ENCODE results near the gene GALNTL6.

GALNTL6 gene

GRCh38 chr4:171929477-171929876 is 116.3 kb downstream of the GALNTL6 start:
- DNase-seq = no peak
- no peak for TF ChIP-seq CTCF (IDR thresholded peaks at IDR 0.05; ENCODE audit: low read depth, low read length)
- no peaks in the 10 kb centered on the region for H3K27me3 ChIP-seq
- H3K9me3 ChIP-seq = no peaks in the 10 kb centered on the region
- H3K4me1 ChIP-seq = no peaks in the 10 kb centered on the region
- no peaks in the 10 kb centered on the region for H3K36me3 ChIP-seq
- H3K4me3 ChIP-seq (ENCODE audit: low read depth, low read length) = no peak overlapping the region

GRCh38 chr4:171929907-171930306 is 116.7 kb downstream of the GALNTL6 start:
- Histone ChIP-seq H3K4me1 (no peaks in the 10 kb centered on the region), H3K36me3 (no peaks in the 10 kb centered on the region), H3K9me3 (no peaks in the 10 kb centered on the region), H3K27me3 (no peaks in the 10 kb centered on the region), H3K4me3 (ENCODE audit: low read depth, low read length) (no peak overlapping the region)
- DNase-seq = no peak
- no peak for TF ChIP-seq CTCF (IDR thresholded peaks at IDR 0.05; ENCODE audit: low read depth, low read length)

GRCh38 chr4:171932238-171932637 is 119.0 kb downstream of the GALNTL6 start:
- H3K4me3 ChIP-seq (ENCODE audit: low read depth, low read length) = no peak overlapping the region
- no peak for TF ChIP-seq CTCF (IDR thresholded peaks at IDR 0.05; ENCODE audit: low read depth, low read length)
- no peaks in the 10 kb centered on the region for H3K27me3 ChIP-seq
- no peaks in the 10 kb centered on the region for H3K9me3 ChIP-seq
- DNase-seq = no peak
- H3K36me3 ChIP-seq = no peaks in the 10 kb centered on the region
- no peaks in the 10 kb centered on the region for H3K4me1 ChIP-seq

- no peak for DNase-seq
- TF ChIP-seq CTCF (IDR thresholded peaks at IDR 0.05; ENCODE audit: low read depth, low read length) = no peak
- no peaks in the 10 kb centered on the region for H3K27me3 ChIP-seq
- no peak overlapping the region for H3K4me3 ChIP-seq (ENCODE audit: low read depth, low read length)
- no peaks in the 10 kb centered on the region for H3K9me3 ChIP-seq
- H3K4me1 ChIP-seq = no peaks in the 10 kb centered on the region
- H3K36me3 ChIP-seq = no peaks in the 10 kb centered on the region
Measured at GRCh38 chr4:171940656-171941055, 127.5 kb downstream of the GALNTL6 start.

GRCh38 chr4:171947400-171947799 is 134.2 kb downstream of the GALNTL6 start:
- no peaks in the 10 kb centered on the region for H3K9me3 ChIP-seq
- TF ChIP-seq CTCF (IDR thresholded peaks at IDR 0.05; ENCODE audit: low read depth, low read length) = no peak
- no peak overlapping the region for H3K4me3 ChIP-seq (ENCODE audit: low read depth, low read length)
- DNase-seq = no peak
- no peaks in the 10 kb centered on the region for H3K36me3 ChIP-seq
- H3K27me3 ChIP-seq = no peaks in the 10 kb centered on the region
- no peaks in the 10 kb centered on the region for H3K4me1 ChIP-seq

GRCh38 chr4:171948038-171948437 is 134.8 kb downstream of the GALNTL6 start:
- DNase-seq = no peak
- Histone ChIP-seq H3K9me3 (no peaks in the 10 kb centered on the region), H3K4me3 (ENCODE audit: low read depth, low read length) (no peak overlapping the region), H3K36me3 (no peaks in the 10 kb centered on the region), H3K4me1 (no peaks in the 10 kb centered on the region), H3K27me3 (no peaks in the 10 kb centered on the region)
- no peak for TF ChIP-seq CTCF (IDR thresholded peaks at IDR 0.05; ENCODE audit: low read depth, low read length)

Measured in BE2C (cell line).